H9 (cell line): ENCODE data around the gene TMOD1. TPM values are rescaled to one million over a fixed set of nuclear protein-coding genes. Genes with fewer than 3 reads are reported as not detected.

ENCODE experiments used
- DNase-seq: peaks from one replicate; pipeline ENCODE4 v3.0.0-alpha.2; 2017
- H2AFZ ChIP-seq: one replicate; pipeline ENCODE4 v1.6.1; 2013; ENCODE audit warnings: mild to moderate bottlenecking, low read length, control low read depth, moderate library complexity
- H2AK5ac ChIP-seq: 2 replicates; pipeline ENCODE4 v1.6.1; 2013; ENCODE audit warnings: low read length, control low read depth, mixed read lengths; ENCODE audit not compliant: insufficient read length
- H2BK120ac ChIP-seq: one replicate; pipeline ENCODE4 v1.6.1; 2013; ENCODE audit warnings: low read depth, mild to moderate bottlenecking, low read length, control low read depth, inconsistent platforms; ENCODE audit not compliant: poor library complexity, severe bottlenecking
- H2BK12ac ChIP-seq: 2 replicates; pipeline ENCODE4 v1.6.1; 2013; ENCODE audit warnings: low read length, control low read depth, mixed read lengths, low read depth; ENCODE audit not compliant: insufficient read length
- H2BK15ac ChIP-seq: 2 replicates; pipeline ENCODE4 v1.6.1; 2013; ENCODE audit warnings: low read depth, low read length, control low read depth
- H2BK20ac ChIP-seq: one replicate; pipeline ENCODE4 v1.6.1; 2013; ENCODE audit warnings: low read depth, mild to moderate bottlenecking, low read length, control low read depth, inconsistent platforms; ENCODE audit not compliant: poor library complexity, severe bottlenecking
- H2BK5ac ChIP-seq: 2 replicates; pipeline ENCODE4 v1.6.1; 2013; ENCODE audit warnings: low read length, control low read depth, mixed read lengths; ENCODE audit not compliant: insufficient read length
- H3K14ac ChIP-seq: 2 replicates; pipeline ENCODE4 v1.6.1; 2013; ENCODE audit warnings: low read length, control low read depth; ENCODE audit not compliant: insufficient read depth
- H3K18ac ChIP-seq: 2 replicates; pipeline ENCODE4 v1.6.1; 2013; ENCODE audit warnings: low read depth, mild to moderate bottlenecking, mixed read lengths, low read length, control low read depth; ENCODE audit not compliant: insufficient read length
- H3K23ac ChIP-seq: 2 replicates; pipeline ENCODE4 v1.6.1; 2013; ENCODE audit warnings: low read length, control low read depth, mixed read lengths, low read depth; ENCODE audit not compliant: insufficient read length
- H3K23me2 ChIP-seq: 2 replicates; pipeline ENCODE4 v1.6.1; 2013; ENCODE audit warnings: low read depth, mild to moderate bottlenecking, mixed read lengths, low read length, control low read depth; ENCODE audit not compliant: insufficient read length, poor library complexity, severe bottlenecking
- H3K27ac ChIP-seq: 2 replicates; pipeline ENCODE4 v1.5.1; 2013; ENCODE audit warnings: low read length, control low read depth, mixed read lengths, low read depth; ENCODE audit not compliant: insufficient read length
- H3K27me3 ChIP-seq: 2 replicates; pipeline ENCODE4 v1.6.1; 2013; ENCODE audit warnings: low read length, control low read depth, inconsistent platforms; ENCODE audit not compliant: insufficient read depth
- H3K4ac ChIP-seq: 2 replicates; pipeline ENCODE4 v1.6.1; 2013; ENCODE audit warnings: low read depth, mild to moderate bottlenecking, control low read depth, inconsistent platforms, low read length, moderate library complexity
- H3K4me1 ChIP-seq: 2 replicates; pipeline ENCODE4 v1.6.1; 2013; ENCODE audit warnings: low read length, control low read depth, inconsistent platforms; ENCODE audit not compliant: insufficient read depth
- H3K4me2 ChIP-seq: 2 replicates; pipeline ENCODE4 v1.6.1; 2013; ENCODE audit warnings: low read length, control low read depth, mixed read lengths; ENCODE audit not compliant: insufficient read length, insufficient read depth
- H3K56ac ChIP-seq: 2 replicates; pipeline ENCODE4 v1.6.1; 2013; ENCODE audit warnings: low read depth, mild to moderate bottlenecking, mixed read lengths, low read length, control low read depth; ENCODE audit not compliant: insufficient read length
- H3K79me1 ChIP-seq: 2 replicates; pipeline ENCODE4 v1.6.1; 2013; ENCODE audit warnings: low read depth, mild to moderate bottlenecking, moderate library complexity, low read length, control low read depth, inconsistent platforms; ENCODE audit not compliant: insufficient read depth, poor library complexity, severe bottlenecking
- H3K79me2 ChIP-seq: 2 replicates; pipeline ENCODE4 v1.6.1; 2013; ENCODE audit warnings: low read length, control low read depth, inconsistent platforms; ENCODE audit not compliant: insufficient read depth
- H3K9ac ChIP-seq: 2 replicates; pipeline ENCODE4 v1.6.1; 2013; ENCODE audit warnings: low read length, control low read depth, mixed read lengths; ENCODE audit not compliant: insufficient read length; ENCODE audit errors: extremely low read depth
- H3K9me3 ChIP-seq: one replicate; pipeline ENCODE4 v1.6.1; 2013; ENCODE audit warnings: low read depth, low read length, inconsistent platforms; ENCODE audit not compliant: control insufficient read depth
- H3T11ph ChIP-seq: one replicate; pipeline ENCODE4 v1.6.1; 2013; ENCODE audit warnings: mild to moderate bottlenecking, low read length, control low read depth, inconsistent platforms
- H4K20me1 ChIP-seq: one replicate; pipeline ENCODE4 v1.6.1; 2013; ENCODE audit not compliant: control insufficient read depth, insufficient read length, insufficient read depth
- H4K5ac ChIP-seq: 2 replicates; pipeline ENCODE4 v1.6.1; 2013; ENCODE audit warnings: low read depth, mild to moderate bottlenecking, mixed read lengths, low read length, control low read depth; ENCODE audit not compliant: insufficient read length
- H4K8ac ChIP-seq: replicated peaks from 2 replicates; pipeline ENCODE4 v1.6.1; 2013; ENCODE audit warnings: low read length, control low read depth, mixed read lengths, low read depth; ENCODE audit not compliant: insufficient read length
- H4K91ac ChIP-seq: 2 replicates; pipeline ENCODE4 v1.6.1; 2013; ENCODE audit warnings: low read depth, mild to moderate bottlenecking, moderate library complexity, mixed read lengths, low read length, control low read depth; ENCODE audit not compliant: insufficient read length
- H3K27ac Mint-ChIP-seq, 3 experiments: 2 replicates in 2 of 3; 3 replicates in 1 of 3; pipeline ENCODE4 v1.8.0; 2020 to 2021; ENCODE audit warnings: mixed read lengths in 3 of 3, mild to moderate bottlenecking in 1 of 3, moderate library complexity in 1 of 3
- H3K27me3 Mint-ChIP-seq: 2 replicates; pipeline ENCODE4 v1.8.0; 2021; ENCODE audit warnings: low read depth, mild to moderate bottlenecking, moderate library complexity, mixed read lengths
- H3K36me3 Mint-ChIP-seq, 3 experiments: 2 replicates in 2 of 3; 3 replicates in 1 of 3; pipeline ENCODE4 v1.8.0; 2020 to 2021; ENCODE audit warnings: low read depth in 3 of 3, mixed read lengths in 3 of 3; ENCODE audit not compliant: insufficient read depth in 1 of 3
- H3K4me1 Mint-ChIP-seq, 2 experiments: 2 replicates each; pipeline ENCODE4 v1.8.0; 2020; ENCODE audit warnings: mixed read lengths in 2 of 2
- H3K4me3 Mint-ChIP-seq, 2 experiments: 2 replicates in 1 of 2; 3 replicates in 1 of 2; pipeline ENCODE4 v1.8.0; 2020 to 2021; ENCODE audit warnings: mild to moderate bottlenecking in 2 of 2, mixed read lengths in 2 of 2, moderate library complexity in 1 of 2
- H3K9me3 Mint-ChIP-seq, 2 experiments: 2 replicates in 1 of 2; 3 replicates in 1 of 2; pipeline ENCODE4 v1.8.0; 2020; ENCODE audit warnings: mild to moderate bottlenecking in 2 of 2, mixed read lengths in 2 of 2, moderate library complexity in 1 of 2
- CTCF ChIP-seq: fragments of 200-600 bp; sonication (generic); conservative IDR thresholded peaks from 3 replicates; pipeline ENCODE4 v1.8.0; 2021; ENCODE audit warnings: antibody characterized with exemption, mild to moderate bottlenecking
- total RNA-seq: library from RNA; stranded (reverse); gene quantifications from 2 replicates; pipeline ENCODE4 v1.2.1, GENCODE V29; 2021

Gene TMOD1
- total RNA-seq, 1 experiment from 2014 or later = 0.98 TPM

DNA sequence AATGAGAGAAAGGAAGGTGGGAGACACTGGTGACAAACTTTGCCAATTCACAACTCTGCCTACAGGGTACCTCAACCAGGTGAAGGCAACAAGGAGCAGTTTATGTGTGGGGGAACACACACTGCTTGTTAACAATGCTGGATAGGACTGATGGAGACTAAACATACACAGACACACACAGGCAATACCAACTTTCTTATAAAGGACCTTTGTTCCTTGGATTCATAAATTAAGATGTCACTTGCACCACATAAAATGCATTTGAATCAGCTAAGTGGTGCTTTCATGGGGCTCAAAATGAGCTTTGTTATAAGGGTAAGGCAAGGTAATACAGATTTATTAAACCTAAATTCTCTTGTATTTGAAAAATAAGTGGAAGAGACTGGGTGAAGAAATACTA is 127.7 kb downstream of the TMOD1 start:
- peak; percentile 21; the same call in 1 of the 3 replicates for TF ChIP-seq CTCF
- H2AFZ ChIP-seq = no peak overlapping the region

More for the DNA sequence above, 127.7 kb downstream of the TMOD1 start:
- H3K27me3 Mint-ChIP-seq = no peaks in the 10 kb centered on the region
- Histone ChIP-seq H4K5ac (no peak overlapping the region), H4K91ac (no peak overlapping the region), H2BK20ac (no peak overlapping the region), H3K27me3 (no peaks in the 10 kb centered on the region), H2BK120ac (no peak overlapping the region), H3K9me3 (no peaks in the 10 kb centered on the region), H2BK15ac (no peak overlapping the region), H3K56ac (no peak overlapping the region), H3K14ac (no peak overlapping the region), H3K27ac (no peak overlapping the region), H3K23me2 (peaks cover 7% of the 10 kb centered on the region), H3K4me1 (0 out of 2 replicates have a peak, but pooled peaks cover 6% of the 10 kb centered on the region), H3T11ph (no peak overlapping the region), H4K8ac (no peak overlapping the region), H3K9ac (no peak overlapping the region), H3K18ac (no peak overlapping the region), H4K20me1 (no peaks in the 10 kb centered on the region), H3K79me1 (peaks cover 8% of the 10 kb centered on the region), H3K4ac (no peak overlapping the region), H3K79me2 (peaks cover 16% of the 10 kb centered on the region; the same call in 1 of the 2 replicates), H2BK12ac (no peak overlapping the region), H3K4me2 (no peak overlapping the region), H3K23ac (no peak overlapping the region), H2AK5ac (no peak overlapping the region), H2BK5ac (no peak overlapping the region)
- H3K36me3 Mint-ChIP-seq = peaks cover 10 to 29% (median 17%) of the 10 kb centered on the region in 3 experiments
- no peak overlapping the region; a peak in 1 of 5 replicates for H3K4me3 Mint-ChIP-seq
- peaks cover 13 to 22% of the 10 kb centered on the region in 2 experiments for H3K4me1 Mint-ChIP-seq
- no peaks in the 10 kb centered on the region for H3K9me3 Mint-ChIP-seq
- H3K27ac Mint-ChIP-seq = peak overlapping the region; percentile 48 to 93 (median 79); a peak in 3 of 7 replicates
- DNase-seq = no peak
